ENCODE measurements around the gene SUPT5H. TPM values are rescaled to one million over a fixed set of nuclear protein-coding genes. Genes with fewer than 3 reads are reported as not detected.
A peak's percentile ranks its signal among the peaks of the same experiment; 100 is the strongest.

The SUPT5H gene
- total and polyA plus RNA-seq, 12 donors: 56.2 to 149 (median 84.3) TPM

GRCh38 chr19:39508629-39509028 lies 63.2 kb downstream of the SUPT5H start:
- intact Hi-C loops (cut with DNase I): no loop called here
- no peaks in the 10 kb centered on the region for H3K9me3 ChIP-seq
- DNase-seq (no peak), ATAC-seq (no peak)
- no peak overlapping the region for H3K27ac ChIP-seq
- TF ChIP-seq, protein P1, sequence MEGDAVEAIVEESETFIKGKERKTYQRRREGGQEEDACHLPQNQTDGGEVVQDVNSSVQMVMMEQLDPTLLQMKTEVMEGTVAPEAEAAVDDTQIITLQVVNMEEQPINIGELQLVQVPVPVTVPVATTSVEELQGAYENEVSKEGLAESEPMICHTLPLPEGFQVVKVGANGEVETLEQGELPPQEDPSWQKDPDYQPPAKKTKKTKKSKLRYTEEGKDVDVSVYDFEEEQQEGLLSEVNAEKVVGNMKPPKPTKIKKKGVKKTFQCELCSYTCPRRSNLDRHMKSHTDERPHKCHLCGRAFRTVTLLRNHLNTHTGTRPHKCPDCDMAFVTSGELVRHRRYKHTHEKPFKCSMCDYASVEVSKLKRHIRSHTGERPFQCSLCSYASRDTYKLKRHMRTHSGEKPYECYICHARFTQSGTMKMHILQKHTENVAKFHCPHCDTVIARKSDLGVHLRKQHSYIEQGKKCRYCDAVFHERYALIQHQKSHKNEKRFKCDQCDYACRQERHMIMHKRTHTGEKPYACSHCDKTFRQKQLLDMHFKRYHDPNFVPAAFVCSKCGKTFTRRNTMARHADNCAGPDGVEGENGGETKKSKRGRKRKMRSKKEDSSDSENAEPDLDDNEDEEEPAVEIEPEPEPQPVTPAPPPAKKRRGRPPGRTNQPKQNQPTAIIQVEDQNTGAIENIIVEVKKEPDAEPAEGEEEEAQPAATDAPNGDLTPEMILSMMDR (IDR thresholded peaks at IDR 0.05): no peak
- H3K27me3 ChIP-seq: peaks cover 17 to 96% (median 90%) of the 10 kb centered on the region in 7 donors
- 86 to 93% methylated on average over 9 of the region's 9 CpGs for WGBS, 2 donors
- H3K4me1 ChIP-seq: peaks cover 0 to 11% (median 5%) of the 10 kb centered on the region in 9 donors
- H3K4me3 ChIP-seq: no peak overlapping the region
- no peaks in the 10 kb centered on the region for H3K36me3 ChIP-seq

- Histone ChIP-seq H3K36me3 (no peaks in the 10 kb centered on the region), H3K9me3 (no peaks in the 10 kb centered on the region), H3K27me3 (peaks cover 17 to 96% (median 90%) of the 10 kb centered on the region in 7 donors), H3K4me1 (peaks cover 0 to 11% (median 5%) of the 10 kb centered on the region in 9 donors), H3K27ac (no peak overlapping the region), H3K4me3 (no peak overlapping the region)
- 56 to 63% methylated on average over 2 of the region's 2 CpGs for WGBS, 2 donors
- ATAC-seq (no peak), DNase-seq (no peak)
- TF ChIP-seq, protein P1 (IDR thresholded peaks at IDR 0.05): no peak
- intact Hi-C loops (cut with DNase I): no loop called here
These were observed 63.9 kb downstream of the SUPT5H start for GRCh38 chr19:39509233-39509632.

DNA sequence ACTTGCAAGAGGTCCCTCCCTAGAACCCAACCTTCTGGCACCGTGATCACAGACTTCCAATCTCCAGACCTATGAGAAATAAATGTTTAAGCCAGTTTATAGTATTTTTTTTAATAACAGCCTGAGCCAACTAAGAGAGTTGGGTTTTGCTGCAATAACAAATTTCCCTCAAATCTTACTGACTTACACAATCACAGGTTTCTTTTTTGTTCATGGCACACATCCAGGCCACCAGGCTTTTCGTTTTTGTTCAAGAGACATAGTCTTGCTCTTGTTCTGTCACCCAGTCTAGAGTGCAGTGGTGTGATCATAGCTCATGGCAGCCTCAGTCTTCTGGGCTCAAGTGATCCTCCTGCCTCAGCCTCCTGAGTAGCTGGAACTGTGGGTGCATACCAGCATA lies 67.6 kb downstream of the SUPT5H start:
- peaks cover 5 to 16% (median 13%) of the 10 kb centered on the region in 9 donors for H3K4me1 ChIP-seq
- DNase-seq (no peak), ATAC-seq (no peak)
- TF ChIP-seq, protein P1 (IDR thresholded peaks at IDR 0.05): no peak
- H3K36me3 ChIP-seq: no peaks in the 10 kb centered on the region
- H3K9me3 ChIP-seq: no peaks in the 10 kb centered on the region
- intact Hi-C loops (cut with DNase I): no loop called here
- 49 to 66% methylated on average over 2 of the region's 2 CpGs for WGBS, 2 donors
- peaks cover 22 to 94% (median 89%) of the 10 kb centered on the region in 7 donors for H3K27me3 ChIP-seq
- H3K4me3 ChIP-seq: no peak overlapping the region
- H3K27ac ChIP-seq: no peak overlapping the region

- 0 to 1% methylated on average over 54 to 56 of the region's 56 CpGs for WGBS, 2 donors
- intact Hi-C loops (cut with DNase I): no loop called here
- Histone ChIP-seq H3K27me3 (peaks cover 22 to 77% (median 71%) of the 10 kb centered on the region in 7 donors), H3K4me3 (peak within 1 kb of the TSS; percentile 0 to 44 (median 30)), H3K36me3 (no peaks in the 10 kb centered on the region), H3K4me1 (peaks cover 5 to 16% (median 13%) of the 10 kb centered on the region in 9 donors), H3K27ac (no peak within 1 kb of the TSS), H3K9me3 (no peaks in the 10 kb centered on the region)
- TF ChIP-seq, protein P1 (IDR thresholded peaks at IDR 0.05): no peak
- ATAC-seq (peak in 4 of 8 donors; percentile 24 to 41 (median 30)), DNase-seq (no peak)
These were observed 69.6 kb downstream of the SUPT5H start, which contains the start of gene SELENOV for GRCh38 chr19:39514840-39515550. TSS of gene SELENOV (plus strand) at chr19:39515139. CDS start at chr19:39515213, 74 bp downstream.

Measured in heart right ventricle (tissue), 16 donors.